Fibroblast of skin of back (primary cell): ENCODE results near the gene MAP4.
"Not testable (repeated sequence)": the region's sequence is repeated elsewhere in the genome, so short reads cannot be mapped to it uniquely, and the experiment has no call there.

Source experiments
- DNase-seq: peaks from one replicate; pipeline ENCODE4 v3.0.0-alpha.2; 2013

The MAP4 gene

GRCh38 chr3:48013288-48013980 lies 2.8 kb downstream of the MAP4 start:
- DNase-seq, result peak; percentile 85

GRCh38 chr3:48012659-48013058 lies 3.6 kb downstream of the MAP4 start:
- no peak for DNase-seq

GRCh38 chr3:48008066-48008465 lies 8.2 kb downstream of the MAP4 start:
- not testable (repeated sequence) for DNase-seq

DNA sequence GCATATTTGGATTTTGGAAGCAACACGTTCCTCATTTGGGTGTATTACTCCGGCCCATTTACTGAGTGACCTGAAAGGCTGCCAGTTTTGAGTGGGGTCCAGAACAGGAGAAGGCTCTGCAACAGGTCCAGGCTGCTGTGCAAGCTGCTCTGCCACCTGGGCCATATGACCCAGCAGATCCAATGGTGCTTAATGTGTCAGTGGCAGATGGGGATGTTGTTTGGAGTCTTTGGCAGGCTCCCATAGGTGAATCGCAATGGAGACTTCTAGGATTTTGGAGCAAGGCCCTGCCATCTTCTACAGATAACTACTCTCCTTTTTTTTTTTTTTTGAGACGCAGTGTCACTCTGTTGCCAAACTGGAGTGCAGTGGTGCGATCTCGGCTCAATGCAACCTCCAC lies 8.9 kb downstream of the MAP4 start:
- DNase-seq, result not testable (repeated sequence)

- DNase-seq, result not testable (repeated sequence)
Observed at GRCh38 chr3:48006794-48007193, 9.4 kb downstream of the MAP4 start.

DNA sequence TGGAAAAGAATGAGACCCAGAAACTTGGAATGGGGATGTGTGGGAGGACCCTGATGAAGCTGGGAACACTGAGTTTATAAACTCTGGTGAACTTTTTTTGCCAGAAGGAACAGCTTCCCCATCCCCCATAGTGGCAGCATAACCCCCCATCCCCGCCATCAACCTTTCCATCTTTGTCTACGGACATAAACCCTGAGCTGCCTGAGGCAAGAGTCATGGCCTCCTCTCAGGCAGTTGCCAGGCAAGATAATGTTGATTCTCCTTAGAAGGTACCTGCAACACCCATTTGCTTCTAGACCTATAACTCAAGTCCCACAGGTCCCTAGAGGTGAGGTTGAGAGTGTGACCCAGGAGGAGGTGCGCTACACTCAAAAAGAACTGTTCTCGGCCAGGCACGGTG lies 11.5 kb downstream of the MAP4 start:
- no peak for DNase-seq

DNA sequence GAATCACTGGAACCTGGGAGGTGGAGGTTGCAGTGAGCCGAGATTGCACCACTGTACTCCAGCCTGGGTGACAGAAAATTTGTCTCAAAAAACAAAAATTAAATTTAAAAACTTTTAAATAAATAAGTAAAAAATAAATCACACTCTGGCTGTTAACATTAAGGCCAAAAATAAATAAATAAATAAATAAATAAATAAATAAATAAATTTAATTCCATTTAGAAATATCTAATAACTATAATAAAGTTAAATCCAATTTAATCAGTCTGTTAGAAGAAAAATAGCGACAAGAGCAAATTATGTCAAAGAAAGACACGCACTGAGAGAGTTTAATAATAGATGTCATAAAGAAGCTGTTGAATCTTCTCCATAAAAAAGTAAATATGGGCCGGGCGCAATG lies 13.4 kb downstream of the MAP4 start:
- no peak for DNase-seq

GRCh38 chr3:48001991-48002390 lies 14.2 kb downstream of the MAP4 start:
- DNase-seq, result no peak

GRCh38 chr3:48000212-48000611 lies 16.0 kb downstream of the MAP4 start:
- no peak for DNase-seq

DNA sequence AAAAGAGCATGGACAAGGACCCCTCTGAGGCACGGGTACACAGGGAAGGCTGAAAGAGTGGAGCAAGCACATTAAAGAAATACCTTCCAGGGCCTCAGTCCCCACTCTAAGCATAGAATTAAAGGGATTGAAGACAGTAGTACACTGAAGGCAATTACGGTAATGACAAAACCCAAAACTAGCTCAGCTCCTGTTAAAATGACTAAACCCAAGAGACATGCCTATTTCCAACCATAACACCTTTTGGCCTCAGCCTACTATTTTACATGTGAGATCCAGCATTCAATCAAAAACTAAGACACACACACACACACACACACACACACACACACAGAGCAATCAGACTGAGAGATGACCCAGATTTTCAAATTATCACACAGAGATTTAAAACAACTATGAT lies 19.8 kb downstream of the MAP4 start:
- DNase-seq, result no peak

DNA sequence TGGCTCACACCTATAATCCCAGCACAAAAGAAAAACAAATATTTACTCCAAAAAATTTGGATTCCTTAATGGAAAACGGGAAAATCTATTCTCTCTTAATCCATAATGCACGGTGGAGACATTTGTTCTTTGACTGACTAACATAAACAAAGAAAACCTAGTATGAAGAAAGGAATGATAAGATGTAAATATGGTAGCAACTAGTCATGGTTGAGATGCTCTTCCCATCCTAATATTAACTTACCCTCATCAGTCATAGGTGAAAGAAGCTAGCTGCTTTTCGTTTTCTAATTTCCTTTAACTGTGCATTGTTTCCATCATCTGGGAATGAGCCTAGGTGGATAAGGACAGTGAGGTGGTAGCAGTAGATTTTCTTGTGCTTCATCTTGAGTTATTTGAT lies 22.0 kb downstream of the MAP4 start:
- DNase-seq, result no peak

- no peak for DNase-seq
Observed at GRCh38 chr3:47991341-47991740, 24.9 kb downstream of the MAP4 start.

- peak; percentile 89 for DNase-seq
Observed at GRCh38 chr3:47989981-47990440, 26.2 kb downstream of the MAP4 start.

GRCh38 chr3:47985381-47985780 lies 30.8 kb downstream of the MAP4 start:
- peak; percentile 37 for DNase-seq

DNA sequence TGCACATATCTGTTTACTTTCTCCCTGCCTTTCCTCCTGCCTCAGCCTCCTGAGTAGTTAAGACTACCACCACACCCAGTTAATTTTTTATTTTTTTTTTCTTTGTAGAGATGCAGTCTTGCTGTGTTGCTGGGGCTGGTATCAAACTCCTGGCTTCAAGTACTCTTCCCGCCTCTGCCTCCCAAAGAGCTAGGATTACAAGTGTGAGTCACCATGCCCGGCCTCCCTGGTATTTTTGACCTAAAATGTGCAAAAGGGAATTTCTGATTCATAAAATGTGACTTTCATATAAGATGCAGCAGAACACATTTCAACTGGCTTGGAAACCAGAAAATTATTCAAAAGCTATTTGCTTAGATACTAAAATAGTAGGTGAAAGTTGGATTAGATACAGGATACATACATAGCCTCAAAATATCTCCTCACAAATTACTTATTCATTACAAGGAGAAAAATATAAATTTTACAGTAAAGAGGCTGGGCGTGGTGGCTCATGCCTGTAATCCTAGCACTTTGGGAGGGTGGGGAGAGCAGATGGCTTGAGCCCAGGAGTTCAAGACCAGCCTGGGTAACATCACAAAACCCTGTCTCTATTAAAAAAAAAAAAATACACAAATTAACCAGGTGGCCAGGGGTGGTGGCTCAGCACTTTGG lies 32.0 kb downstream of the MAP4 start:
- peak; percentile 92 for DNase-seq

GRCh38 chr3:47980795-47981194 lies 35.4 kb downstream of the MAP4 start:
- DNase-seq, result no peak

DNA sequence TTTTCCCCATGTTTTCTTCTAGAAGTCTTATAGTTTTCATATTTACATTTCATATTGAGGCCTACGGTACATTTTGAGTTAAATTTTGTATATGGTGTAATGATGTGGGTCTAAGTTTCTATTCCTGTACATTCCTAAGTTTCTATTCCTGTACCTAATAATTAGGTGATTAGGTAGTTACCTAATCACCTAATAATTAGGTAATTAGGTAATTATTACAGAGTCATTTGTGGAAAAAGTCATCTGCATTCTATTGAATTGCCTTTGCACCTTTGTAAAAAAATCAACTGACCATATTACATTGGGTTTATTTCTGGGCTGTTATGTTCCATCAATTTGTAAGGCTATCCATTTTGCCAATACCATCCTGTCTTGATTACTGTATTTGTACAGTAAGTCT lies 37.1 kb downstream of the MAP4 start:
- no peak for DNase-seq

DNA sequence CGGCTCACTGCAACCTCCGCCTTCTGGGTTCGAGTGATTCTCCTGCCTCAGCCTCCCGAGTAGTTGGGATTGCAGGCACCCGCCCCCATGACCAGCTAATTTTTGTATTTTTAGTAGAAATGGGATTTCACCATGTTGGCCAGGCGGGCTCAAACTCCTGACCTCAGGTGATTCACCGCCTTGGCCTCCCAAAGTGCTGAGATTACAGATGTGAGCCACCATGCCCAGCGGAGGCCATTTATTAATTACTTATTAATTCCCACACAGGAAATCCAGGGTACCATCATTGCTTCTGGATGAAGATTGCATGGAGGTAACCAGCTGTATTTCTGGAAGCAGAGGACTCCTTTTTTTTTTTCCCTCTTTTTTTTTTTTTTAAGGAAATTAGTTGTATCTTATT lies 37.8 kb downstream of the MAP4 start:
- DNase-seq, result no peak

DNA sequence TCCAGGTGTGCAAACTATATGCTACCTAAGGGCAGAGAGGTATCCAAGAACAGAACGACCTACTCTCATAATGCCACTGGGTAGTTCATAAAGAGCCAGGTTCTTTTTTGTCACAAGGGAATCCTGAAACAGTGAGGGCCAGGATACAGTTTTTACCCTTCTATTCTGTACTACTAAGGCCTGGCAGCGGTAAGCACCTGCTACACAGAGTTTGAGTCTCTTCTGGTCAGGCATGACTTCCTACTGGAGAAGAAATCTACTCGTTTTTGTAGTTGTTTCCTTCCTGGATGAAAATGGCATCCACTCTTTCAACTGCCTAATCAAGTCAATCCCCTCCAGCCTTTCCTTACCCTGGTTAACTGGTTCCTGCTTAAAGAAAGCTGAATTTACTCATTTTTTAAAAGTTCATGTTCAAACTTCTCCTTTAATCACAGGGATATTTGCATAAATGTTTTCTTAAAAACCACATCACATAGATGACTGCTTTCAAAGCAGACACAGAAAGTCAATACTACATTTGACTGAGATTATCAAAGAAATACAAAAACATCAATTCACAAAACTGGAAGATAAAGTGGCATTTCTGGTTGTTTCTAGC lies 40.0 kb downstream of the MAP4 start:
- no peak for DNase-seq

DNA sequence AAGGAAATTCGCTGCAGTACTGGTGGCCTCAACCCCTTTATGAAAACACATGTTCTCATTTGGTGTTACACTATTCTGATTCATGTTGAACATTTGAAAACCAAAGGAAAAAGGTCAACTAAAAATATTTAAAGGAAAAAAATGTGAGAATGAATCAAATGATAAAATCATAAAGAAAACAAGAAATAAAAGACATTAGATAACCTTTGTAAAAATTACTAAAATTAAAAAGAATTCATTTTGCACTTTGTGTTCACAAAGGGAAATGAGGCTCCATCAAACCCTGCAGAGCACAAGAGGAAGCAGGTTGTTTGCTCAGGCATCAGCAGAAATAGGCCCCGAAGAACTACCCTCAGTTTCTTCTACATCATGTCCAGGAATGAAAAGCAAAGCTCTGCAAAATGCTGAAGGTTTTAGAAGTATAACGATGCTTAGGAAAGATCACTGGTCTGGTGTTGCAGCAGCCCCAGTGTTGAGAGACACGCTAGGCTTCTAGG lies 41.2 kb downstream of the MAP4 start:
- peak; percentile 16 for DNase-seq

GRCh38 chr3:47971081-47971480 lies 45.1 kb downstream of the MAP4 start:
- DNase-seq, result no peak

DNA sequence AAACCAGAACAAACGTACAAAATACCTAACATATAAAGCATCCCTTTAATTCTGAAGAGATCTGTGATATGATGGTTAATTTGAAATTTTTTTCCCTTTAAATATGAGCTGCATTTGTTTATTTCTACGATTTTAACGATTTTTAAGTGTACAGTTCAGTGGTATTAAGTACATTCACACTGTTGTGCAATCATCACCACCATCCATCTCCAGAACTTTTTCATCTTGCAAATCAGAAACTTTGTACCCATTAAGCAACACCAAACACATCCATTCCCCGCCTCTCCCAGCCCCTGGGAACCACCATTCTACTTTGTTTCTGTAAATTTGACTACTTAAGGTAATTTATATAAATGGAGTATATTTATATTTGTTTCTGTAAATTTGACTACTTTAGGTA lies 51.5 kb downstream of the MAP4 start:
- DNase-seq, result no peak

GRCh38 chr3:47961815-47962606 lies 54.2 kb downstream of the MAP4 start:
- DNase-seq, result no peak
